ENCODE measurements around the gene FARS2. TPM values are rescaled to one million over a fixed set of nuclear protein-coding genes. Genes with fewer than 3 reads are reported as not detected.

Gene FARS2
- 16.5 TPM for total RNA-seq

DNA sequence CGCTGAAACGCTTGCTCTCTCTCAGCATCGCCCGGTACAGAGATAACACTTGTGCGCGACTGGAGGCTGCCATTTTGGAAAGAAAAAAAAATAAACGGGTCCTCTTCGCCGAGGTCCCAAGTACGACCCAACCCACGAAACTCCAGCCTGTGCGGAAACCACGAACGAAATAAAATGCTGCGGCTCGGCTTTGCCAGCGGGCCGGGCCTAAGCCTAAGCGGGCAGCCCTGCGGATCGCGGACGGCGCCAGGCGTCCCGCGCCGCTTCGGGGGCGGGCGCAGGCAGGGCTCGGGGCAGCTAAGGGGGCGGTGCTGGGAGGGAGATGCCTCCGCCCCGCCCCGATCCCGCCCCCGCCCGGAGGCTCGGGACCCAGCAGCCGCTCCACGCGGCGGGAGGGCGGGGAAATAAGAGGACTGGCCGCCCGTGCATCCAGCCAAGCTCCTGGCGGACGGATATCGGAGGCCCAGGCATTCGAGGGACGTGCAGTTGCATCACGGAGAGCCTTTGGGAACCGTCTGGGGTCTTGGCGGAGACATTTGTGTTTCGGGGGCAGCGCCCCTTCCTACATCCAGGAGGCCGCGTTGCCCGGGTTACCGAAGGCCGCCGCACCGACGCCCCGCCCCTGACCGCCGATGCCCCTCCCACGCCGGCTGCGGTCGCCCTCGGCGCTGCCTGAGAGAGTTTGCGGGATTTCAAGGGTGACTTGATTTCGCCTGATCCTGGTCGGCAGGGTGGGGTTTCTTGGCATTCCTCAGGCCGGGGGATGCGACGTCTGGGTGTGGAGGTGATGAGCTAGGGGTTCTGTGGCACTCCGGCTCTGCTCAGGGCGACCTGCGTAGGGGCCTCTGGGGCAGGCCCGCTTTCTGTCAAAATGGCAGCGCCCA lies at the start of gene FARS2, which contains the start of gene LYRM4:
TSS of gene FARS2 (plus strand) at position 853 of the 884 bp plus-strand sequence.
TSS of gene LYRM4 (minus strand) at position 290 of the 884 bp plus-strand sequence. CDS start at position 73, 217 bp downstream.
- Histone ChIP-seq H3K4me3 (peak within 1 kb of the TSS; percentile 85 to 94), H3K4me1 (peaks cover 20% of the 10 kb centered on the region), H3K27me3 (no peaks in the 10 kb centered on the region), H3K36me3 (no peaks in the 10 kb centered on the region), H3K27ac (peak within 1 kb of the TSS; percentile 93), H3K9me3 (no peaks in the 10 kb centered on the region)
- no peak for DNase-seq (ENCODE audit: extremely low spot score in 2 of 2)
- intact Hi-C loops (cut with DNase I): no loop called here
- TF ChIP-seq, protein P1, sequence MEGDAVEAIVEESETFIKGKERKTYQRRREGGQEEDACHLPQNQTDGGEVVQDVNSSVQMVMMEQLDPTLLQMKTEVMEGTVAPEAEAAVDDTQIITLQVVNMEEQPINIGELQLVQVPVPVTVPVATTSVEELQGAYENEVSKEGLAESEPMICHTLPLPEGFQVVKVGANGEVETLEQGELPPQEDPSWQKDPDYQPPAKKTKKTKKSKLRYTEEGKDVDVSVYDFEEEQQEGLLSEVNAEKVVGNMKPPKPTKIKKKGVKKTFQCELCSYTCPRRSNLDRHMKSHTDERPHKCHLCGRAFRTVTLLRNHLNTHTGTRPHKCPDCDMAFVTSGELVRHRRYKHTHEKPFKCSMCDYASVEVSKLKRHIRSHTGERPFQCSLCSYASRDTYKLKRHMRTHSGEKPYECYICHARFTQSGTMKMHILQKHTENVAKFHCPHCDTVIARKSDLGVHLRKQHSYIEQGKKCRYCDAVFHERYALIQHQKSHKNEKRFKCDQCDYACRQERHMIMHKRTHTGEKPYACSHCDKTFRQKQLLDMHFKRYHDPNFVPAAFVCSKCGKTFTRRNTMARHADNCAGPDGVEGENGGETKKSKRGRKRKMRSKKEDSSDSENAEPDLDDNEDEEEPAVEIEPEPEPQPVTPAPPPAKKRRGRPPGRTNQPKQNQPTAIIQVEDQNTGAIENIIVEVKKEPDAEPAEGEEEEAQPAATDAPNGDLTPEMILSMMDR (IDR thresholded peaks at IDR 0.05): peak in 1 of 3 experiments; percentile 15
- TF ChIP-seq POLR2A (IDR thresholded peaks at IDR 0.05) (peak in 1 of 2 donors; percentile 42), POLR2AphosphoS5 (IDR thresholded peaks at IDR 0.05; ENCODE audit: insufficient read depth in 1 of 2, low read depth in 1 of 2) (peak in 1 of 2 donors; percentile 48)

DNA sequence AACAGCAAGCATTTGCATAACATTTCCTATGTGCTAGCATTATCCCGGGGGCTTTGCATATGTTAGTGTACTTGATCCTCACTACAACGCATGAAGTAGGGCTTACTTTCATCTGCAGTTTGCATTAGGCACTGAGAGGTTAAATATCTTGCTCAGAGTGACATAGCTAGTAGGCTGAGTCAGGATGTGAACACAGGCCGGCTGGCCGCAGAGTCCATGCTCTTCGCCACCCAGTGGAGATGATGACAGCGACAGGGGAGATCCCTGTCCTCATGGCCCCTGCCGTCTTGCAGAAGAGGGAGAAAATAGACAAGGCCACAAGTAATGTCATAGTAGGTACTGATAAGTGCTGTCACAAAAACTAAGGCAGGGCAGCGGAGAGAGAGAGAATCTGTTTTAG lies 47.5 kb upstream of the FARS2 start:
- Histone ChIP-seq H3K27me3 (no peaks in the 10 kb centered on the region), H3K27ac (no peak overlapping the region), H3K36me3 (peaks cover 0 to 17% of the 10 kb centered on the region in 2 donors), H3K9me3 (no peaks in the 10 kb centered on the region), H3K4me1 (peaks cover 3% of the 10 kb centered on the region), H3K4me3 (no peak overlapping the region)
- intact Hi-C loops (cut with DNase I): no loop called here
- TF ChIP-seq, protein P1 (IDR thresholded peaks at IDR 0.05): no peak
- TF ChIP-seq POLR2AphosphoS5 (IDR thresholded peaks at IDR 0.05; ENCODE audit: insufficient read depth in 1 of 2, low read depth in 1 of 2) (no peak), POLR2A (IDR thresholded peaks at IDR 0.05) (no peak)
- no peak for DNase-seq (ENCODE audit: extremely low spot score in 2 of 2)

DNA sequence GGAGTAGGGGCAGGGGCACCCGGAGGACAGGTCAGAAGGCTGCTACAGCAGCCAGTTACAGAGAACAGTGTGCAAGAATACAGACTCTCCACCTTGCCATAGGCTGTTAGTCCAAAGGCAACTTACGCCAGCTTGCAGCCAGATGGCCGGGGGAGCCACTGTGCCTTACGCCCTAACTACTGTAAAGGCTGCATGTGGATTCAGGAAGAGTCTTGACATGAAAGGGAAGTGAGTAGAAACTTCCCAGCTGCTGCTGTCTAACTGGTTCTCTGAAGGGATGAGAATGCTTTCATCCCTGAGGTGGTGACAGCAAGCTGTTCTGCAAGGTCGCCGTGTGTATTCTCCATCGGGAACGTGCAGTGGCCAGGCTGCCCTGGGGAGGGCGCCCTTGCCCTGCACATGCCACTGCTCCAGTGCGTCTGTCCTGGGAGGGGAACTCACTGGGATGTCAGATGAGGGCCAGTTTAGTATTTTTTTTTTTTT lies 46.7 kb upstream of the FARS2 start:
- H3K4me3 ChIP-seq: no peak overlapping the region
- H3K27ac ChIP-seq: no peak overlapping the region
- peaks cover 0 to 17% of the 10 kb centered on the region in 2 donors for H3K36me3 ChIP-seq
- no peaks in the 10 kb centered on the region for H3K4me1 ChIP-seq
- TF ChIP-seq POLR2A (IDR thresholded peaks at IDR 0.05): no peak
- TF ChIP-seq POLR2AphosphoS5 (IDR thresholded peaks at IDR 0.05; ENCODE audit: insufficient read depth in 1 of 2, low read depth in 1 of 2): no peak
- TF ChIP-seq, protein P1 (IDR thresholded peaks at IDR 0.05): peak in 1 of 3 experiments; percentile 13
- no peaks in the 10 kb centered on the region for H3K9me3 ChIP-seq
- H3K27me3 ChIP-seq: no peaks in the 10 kb centered on the region
- intact Hi-C loops (cut with DNase I): no loop called here
- DNase-seq (ENCODE audit: extremely low spot score in 2 of 2): no peak

DNA sequence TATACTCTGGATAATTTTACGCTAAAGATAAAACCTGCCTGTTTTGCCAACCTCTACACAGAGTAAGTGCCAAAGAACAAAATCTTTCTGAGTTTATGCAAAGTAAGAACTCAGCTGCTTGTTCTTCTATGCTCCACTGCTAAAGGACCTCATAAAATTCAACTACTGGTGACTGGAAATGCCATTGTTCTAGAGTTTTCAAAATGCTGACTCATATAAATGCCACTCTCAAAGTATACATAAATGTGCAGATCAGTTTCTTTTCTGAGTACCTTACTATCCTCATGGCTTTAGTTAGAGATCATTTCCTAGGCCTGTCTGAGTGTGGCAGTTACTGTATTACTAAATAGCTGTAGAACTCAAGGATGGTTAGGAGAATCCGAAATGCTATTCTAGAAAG lies 46.2 kb upstream of the FARS2 start:
- intact Hi-C loops (cut with DNase I): no loop called here
- Histone ChIP-seq H3K9me3 (no peaks in the 10 kb centered on the region), H3K4me1 (no peaks in the 10 kb centered on the region), H3K4me3 (no peak overlapping the region), H3K27me3 (no peaks in the 10 kb centered on the region), H3K27ac (no peak overlapping the region), H3K36me3 (peaks cover 0 to 17% of the 10 kb centered on the region in 2 donors)
- no peak for DNase-seq (ENCODE audit: extremely low spot score in 2 of 2)
- TF ChIP-seq POLR2A (IDR thresholded peaks at IDR 0.05): no peak
- TF ChIP-seq, protein P1 (IDR thresholded peaks at IDR 0.05): no peak
- no peak for TF ChIP-seq POLR2AphosphoS5 (IDR thresholded peaks at IDR 0.05; ENCODE audit: insufficient read depth in 1 of 2, low read depth in 1 of 2)

All from vagina (tissue), 2 donors.